Ovary (tissue), 1 donor: Measurements from ENCODE around the gene MEGF9.

Experiments used
- EP300 ChIP-seq: sonication (generic); formaldehyde crosslinking; IDR thresholded peaks from one replicate; pipeline ENCODE4 v1.6.1; 2017; ENCODE audit warnings: antibody characterized with exemption
- POLR2A ChIP-seq: fragments of 450-650 bp; IDR thresholded peaks from one replicate; pipeline ENCODE4 v1.6.1; 2017; ENCODE audit warnings: antibody characterized with exemption, mild to moderate bottlenecking, moderate library complexity

GRCh38 chr9:120593250-120593954 lies 120.9 kb downstream of the MEGF9 start:
- TF ChIP-seq EP300 (no peak), POLR2A (no peak)
